ENCODE measurements around the gene WDR64. TPM values are rescaled to one million over a fixed set of nuclear protein-coding genes. Genes with fewer than 3 reads are reported as not detected.
"Not testable (repeated sequence)": the region's sequence is repeated elsewhere in the genome, so short reads cannot be mapped to it uniquely, and the experiment has no call there.

Gene WDR64
- total and polyA plus RNA-seq, 7 donors, result 0.09 TPM; not detected in 6

DNA sequence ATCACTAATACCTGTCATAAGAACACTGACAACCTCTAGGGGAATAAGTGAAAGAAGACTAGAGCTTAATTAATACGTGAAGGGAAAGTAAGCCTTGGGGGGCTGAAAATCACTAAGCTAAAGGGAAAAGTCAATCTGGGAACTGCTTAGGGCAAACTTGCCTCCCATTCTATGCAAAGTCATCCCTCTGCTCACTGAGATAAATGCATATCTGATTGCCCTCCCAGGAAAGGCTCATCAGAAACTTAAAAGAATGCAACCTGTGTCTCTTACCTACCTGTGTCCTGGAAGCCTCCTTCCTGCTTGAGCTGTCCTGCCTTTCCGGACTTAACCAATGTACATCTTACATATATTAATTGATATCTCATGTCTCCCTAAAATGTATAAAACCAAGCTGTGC, 81.8 kb downstream of the WDR64 start:
- TF ChIP-seq, protein P1, sequence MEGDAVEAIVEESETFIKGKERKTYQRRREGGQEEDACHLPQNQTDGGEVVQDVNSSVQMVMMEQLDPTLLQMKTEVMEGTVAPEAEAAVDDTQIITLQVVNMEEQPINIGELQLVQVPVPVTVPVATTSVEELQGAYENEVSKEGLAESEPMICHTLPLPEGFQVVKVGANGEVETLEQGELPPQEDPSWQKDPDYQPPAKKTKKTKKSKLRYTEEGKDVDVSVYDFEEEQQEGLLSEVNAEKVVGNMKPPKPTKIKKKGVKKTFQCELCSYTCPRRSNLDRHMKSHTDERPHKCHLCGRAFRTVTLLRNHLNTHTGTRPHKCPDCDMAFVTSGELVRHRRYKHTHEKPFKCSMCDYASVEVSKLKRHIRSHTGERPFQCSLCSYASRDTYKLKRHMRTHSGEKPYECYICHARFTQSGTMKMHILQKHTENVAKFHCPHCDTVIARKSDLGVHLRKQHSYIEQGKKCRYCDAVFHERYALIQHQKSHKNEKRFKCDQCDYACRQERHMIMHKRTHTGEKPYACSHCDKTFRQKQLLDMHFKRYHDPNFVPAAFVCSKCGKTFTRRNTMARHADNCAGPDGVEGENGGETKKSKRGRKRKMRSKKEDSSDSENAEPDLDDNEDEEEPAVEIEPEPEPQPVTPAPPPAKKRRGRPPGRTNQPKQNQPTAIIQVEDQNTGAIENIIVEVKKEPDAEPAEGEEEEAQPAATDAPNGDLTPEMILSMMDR (IDR thresholded peaks at IDR 0.05), result no peak
- TF ChIP-seq POLR2A (IDR thresholded peaks at IDR 0.05) (no peak), EP300 (IDR thresholded peaks at IDR 0.05) (no peak), POLR2AphosphoS5 (IDR thresholded peaks at IDR 0.05) (no peak)
- no peaks in the 10 kb centered on the region for H3K4me1 ChIP-seq
- DNase-seq, result no peak
- no peaks in the 10 kb centered on the region for H3K27me3 ChIP-seq
- H3K9me3 ChIP-seq, result no peaks in the 10 kb centered on the region
- no peak overlapping the region for H3K27ac ChIP-seq
- intact Hi-C loops (cut with DNase I), result no loop called here
- WGBS, 2 donors, result 85 to 88% methylated on average over 2 of the region's 2 CpGs
- no peaks in the 10 kb centered on the region for H3K36me3 ChIP-seq
- no peak overlapping the region for H3K4me3 ChIP-seq

DNA sequence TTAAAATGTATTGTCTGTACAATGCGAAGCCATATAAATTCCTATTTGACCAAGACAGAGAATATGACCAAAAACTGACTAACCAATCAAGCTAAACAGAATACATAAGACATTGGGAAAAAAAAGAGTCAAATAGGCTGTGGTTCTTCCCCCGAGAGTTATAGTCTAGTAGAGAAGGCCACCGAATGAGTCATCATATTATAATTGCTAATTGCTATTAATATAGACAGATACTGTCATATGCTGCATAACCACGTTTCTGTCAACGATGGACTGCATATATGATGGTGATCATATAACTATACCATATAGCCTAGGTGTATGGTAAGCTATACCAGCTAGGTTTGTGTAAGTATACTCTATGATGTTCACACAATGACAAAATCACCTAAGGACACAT, 82.5 kb downstream of the WDR64 start:
- intact Hi-C loops (cut with DNase I), result no loop called here
- no peaks in the 10 kb centered on the region for H3K9me3 ChIP-seq
- TF ChIP-seq EP300 (IDR thresholded peaks at IDR 0.05), result no peak
- no peak for TF ChIP-seq POLR2A (IDR thresholded peaks at IDR 0.05)
- TF ChIP-seq POLR2AphosphoS5 (IDR thresholded peaks at IDR 0.05), result no peak
- TF ChIP-seq, protein P1 (IDR thresholded peaks at IDR 0.05), result no peak
- WGBS, 2 donors, result 66 to 77% methylated on average over 5 of the region's 5 CpGs
- H3K36me3 ChIP-seq, result no peaks in the 10 kb centered on the region
- no peak overlapping the region for H3K4me3 ChIP-seq
- no peaks in the 10 kb centered on the region for H3K27me3 ChIP-seq
- no peaks in the 10 kb centered on the region for H3K4me1 ChIP-seq
- DNase-seq, result no peak
- H3K27ac ChIP-seq, result no peak overlapping the region

DNA sequence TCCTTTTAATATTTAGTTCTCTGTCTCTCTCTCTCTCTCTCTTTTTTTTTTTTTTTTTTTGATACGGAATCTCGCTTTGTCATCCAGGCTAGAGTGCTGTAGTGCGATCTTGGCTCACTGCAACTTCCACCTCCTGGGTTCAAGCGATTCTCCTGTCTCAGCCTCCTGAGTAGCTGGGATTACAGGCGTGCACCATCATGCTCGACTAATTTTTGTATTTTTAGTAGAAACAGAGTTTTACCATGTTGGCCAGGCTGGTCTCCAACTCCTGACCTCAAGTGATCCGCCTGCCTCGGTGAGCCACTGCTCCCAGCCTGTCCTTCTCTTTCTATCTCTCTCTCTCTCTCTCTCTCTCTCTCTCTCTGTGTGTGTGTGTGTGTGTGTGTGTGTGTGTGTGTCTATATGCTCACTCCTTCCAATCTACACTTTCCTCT, 83.4 kb downstream of the WDR64 start:
- H3K9me3 ChIP-seq; H3K27ac ChIP-seq; intact Hi-C loops (cut with DNase I); DNase-seq; H3K4me1 ChIP-seq; H3K4me3 ChIP-seq; H3K27me3 ChIP-seq; H3K36me3 ChIP-seq: not testable (repeated sequence)
- 86% methylated on average over 8 of the region's 8 CpGs for WGBS, 2 donors

GRCh38 chr1:241736387-241736786, 84.3 kb downstream of the WDR64 start:
- Histone ChIP-seq H3K27me3 (no peaks in the 10 kb centered on the region), H3K4me3 (no peak overlapping the region), H3K36me3 (no peaks in the 10 kb centered on the region), H3K4me1 (no peaks in the 10 kb centered on the region), H3K9me3 (no peaks in the 10 kb centered on the region), H3K27ac (no peak overlapping the region)
- DNase-seq, result no peak
- no peak for TF ChIP-seq EP300 (IDR thresholded peaks at IDR 0.05)
- TF ChIP-seq POLR2A (IDR thresholded peaks at IDR 0.05), result no peak
- TF ChIP-seq POLR2AphosphoS5 (IDR thresholded peaks at IDR 0.05), result no peak
- TF ChIP-seq, protein P1 (IDR thresholded peaks at IDR 0.05), result no peak
- intact Hi-C loops (cut with DNase I), result no loop called here
- 67 to 76% methylated on average over 3 of the region's 3 CpGs for WGBS, 2 donors

DNA sequence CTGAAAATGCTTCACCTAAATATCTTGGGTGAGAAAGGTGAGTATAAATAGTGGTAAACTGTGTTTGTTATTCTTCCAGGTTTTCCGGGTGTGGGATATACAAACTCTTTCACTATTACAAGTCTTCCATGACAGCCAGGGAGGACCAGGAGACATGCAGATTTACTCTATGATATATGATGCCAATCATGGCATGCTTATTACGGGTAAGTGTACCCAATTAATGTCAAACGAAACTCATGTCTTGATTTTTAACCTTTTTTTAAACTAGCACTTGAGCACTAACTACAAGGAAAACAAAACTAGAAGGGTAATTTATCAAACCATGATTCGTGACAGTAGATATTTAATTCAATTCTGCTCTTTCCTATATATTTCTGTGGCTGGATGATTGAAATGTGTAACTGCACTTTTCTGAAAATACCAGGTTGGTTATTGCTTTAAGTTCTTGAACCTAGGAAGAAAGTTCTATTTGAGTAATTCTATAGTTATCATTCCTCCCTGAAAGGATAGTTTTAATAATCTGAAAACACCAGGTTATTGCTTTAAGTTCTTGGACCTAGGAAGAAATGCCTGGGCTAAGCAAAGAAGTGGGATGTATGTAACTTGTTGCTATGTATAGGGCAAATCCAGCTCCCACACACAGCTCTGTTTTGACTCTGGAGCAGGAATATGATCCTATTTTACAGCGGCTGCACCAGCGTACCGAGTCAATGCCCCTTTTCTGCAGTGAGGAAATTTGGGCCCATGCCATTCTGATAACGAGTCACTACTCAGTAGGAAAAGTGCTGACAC, 86.4 kb downstream of the WDR64 start:
- Histone ChIP-seq H3K4me1 (no peaks in the 10 kb centered on the region), H3K9me3 (no peaks in the 10 kb centered on the region)
- WGBS, 2 donors, result 71 to 75% methylated on average over 8 of the region's 8 CpGs

GRCh38 chr1:241742084-241742483, 90.0 kb downstream of the WDR64 start:
- Histone ChIP-seq H3K27me3 (no peaks in the 10 kb centered on the region), H3K9me3 (no peaks in the 10 kb centered on the region), H3K27ac (no peak overlapping the region), H3K4me1 (no peaks in the 10 kb centered on the region), H3K4me3 (no peak overlapping the region), H3K36me3 (no peaks in the 10 kb centered on the region)
- intact Hi-C loops (cut with DNase I), result no loop called here
- TF ChIP-seq, protein P1 (IDR thresholded peaks at IDR 0.05), result no peak
- no peak for TF ChIP-seq POLR2AphosphoS5 (IDR thresholded peaks at IDR 0.05)
- TF ChIP-seq EP300 (IDR thresholded peaks at IDR 0.05), result no peak
- TF ChIP-seq POLR2A (IDR thresholded peaks at IDR 0.05), result no peak
- no peak for DNase-seq
- 74 to 79% methylated on average over 4 of the region's 4 CpGs for WGBS, 2 donors

More for the DNA sequence above, 86.4 kb downstream of the WDR64 start:
- no peak for DNase-seq
- Histone ChIP-seq H3K36me3 (no peaks in the 10 kb centered on the region), H3K27ac (no peak overlapping the region), H3K27me3 (no peaks in the 10 kb centered on the region), H3K4me3 (no peak overlapping the region)
- intact Hi-C loops (cut with DNase I), result no loop called here
- no peak for TF ChIP-seq POLR2A (IDR thresholded peaks at IDR 0.05)

Measured in sigmoid colon (tissue), 7 donors.